Choroid plexus epithelial cell (primary cell): ENCODE results near the gene ENTPD5.

Experiments
- DNase-seq: peaks from one replicate; pipeline ENCODE4 v3.0.0-alpha.2; 2010; ENCODE audit warnings: low read depth
- H3K4me3 ChIP-seq: 2 replicates; pipeline ENCODE4 v1.5.1; 2011; ENCODE audit warnings: low read depth, mild to moderate bottlenecking, control low read depth, low read length, moderate library complexity
- TF ChIP-seq, protein P1 (sequence below): conservative IDR thresholded peaks from 2 replicates; pipeline ENCODE4 v1.5.1; 2011; ENCODE audit warnings: low read depth, mild to moderate bottlenecking, control low read depth, inconsistent platforms, low read length, moderate library complexity

The ENTPD5 gene

DNA sequence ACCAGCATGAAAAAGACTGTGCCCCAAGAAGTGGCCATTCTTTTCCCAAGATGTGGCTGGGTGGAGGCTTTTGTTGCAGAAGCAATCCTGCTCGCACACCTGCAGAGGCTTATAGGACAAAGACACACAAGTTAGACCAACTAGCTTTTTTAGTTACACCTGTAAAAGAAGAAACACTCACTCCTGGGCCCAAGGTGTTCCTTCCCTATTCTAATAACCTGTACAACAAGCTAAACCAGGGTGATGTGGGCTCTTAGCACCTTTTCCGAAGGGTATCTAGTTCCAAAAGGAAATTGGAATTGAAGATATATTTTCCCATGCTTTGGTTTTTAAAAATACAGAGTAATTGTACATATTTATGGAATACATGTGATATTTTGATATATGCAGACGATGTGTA is 31.0 kb downstream of the ENTPD5 start:
- TF ChIP-seq, protein P1, sequence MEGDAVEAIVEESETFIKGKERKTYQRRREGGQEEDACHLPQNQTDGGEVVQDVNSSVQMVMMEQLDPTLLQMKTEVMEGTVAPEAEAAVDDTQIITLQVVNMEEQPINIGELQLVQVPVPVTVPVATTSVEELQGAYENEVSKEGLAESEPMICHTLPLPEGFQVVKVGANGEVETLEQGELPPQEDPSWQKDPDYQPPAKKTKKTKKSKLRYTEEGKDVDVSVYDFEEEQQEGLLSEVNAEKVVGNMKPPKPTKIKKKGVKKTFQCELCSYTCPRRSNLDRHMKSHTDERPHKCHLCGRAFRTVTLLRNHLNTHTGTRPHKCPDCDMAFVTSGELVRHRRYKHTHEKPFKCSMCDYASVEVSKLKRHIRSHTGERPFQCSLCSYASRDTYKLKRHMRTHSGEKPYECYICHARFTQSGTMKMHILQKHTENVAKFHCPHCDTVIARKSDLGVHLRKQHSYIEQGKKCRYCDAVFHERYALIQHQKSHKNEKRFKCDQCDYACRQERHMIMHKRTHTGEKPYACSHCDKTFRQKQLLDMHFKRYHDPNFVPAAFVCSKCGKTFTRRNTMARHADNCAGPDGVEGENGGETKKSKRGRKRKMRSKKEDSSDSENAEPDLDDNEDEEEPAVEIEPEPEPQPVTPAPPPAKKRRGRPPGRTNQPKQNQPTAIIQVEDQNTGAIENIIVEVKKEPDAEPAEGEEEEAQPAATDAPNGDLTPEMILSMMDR: no peak
- DNase-seq: no peak
- no peak overlapping the region for H3K4me3 ChIP-seq

DNA sequence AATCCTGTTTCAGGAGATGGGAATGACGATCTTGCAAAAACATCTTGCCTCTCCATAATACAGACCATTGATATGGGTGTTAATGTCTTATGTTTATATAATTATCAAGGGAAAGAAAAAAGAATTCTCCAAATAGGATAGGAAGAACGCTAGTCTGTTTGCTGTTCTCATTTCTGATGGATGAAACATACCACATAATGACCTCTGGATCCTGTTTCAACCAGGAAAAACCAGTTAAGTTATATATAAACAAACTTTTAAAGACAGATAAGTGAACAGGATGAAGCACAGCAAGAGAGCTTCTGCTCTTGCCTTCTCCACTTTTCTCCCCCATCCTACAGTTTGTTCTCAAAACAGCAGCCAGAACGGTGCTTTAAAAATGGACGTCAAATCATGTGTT is 41.2 kb downstream of the ENTPD5 start:
- peak; percentile 85 for DNase-seq
- TF ChIP-seq, protein P1: no peak
- no peak overlapping the region for H3K4me3 ChIP-seq

DNA sequence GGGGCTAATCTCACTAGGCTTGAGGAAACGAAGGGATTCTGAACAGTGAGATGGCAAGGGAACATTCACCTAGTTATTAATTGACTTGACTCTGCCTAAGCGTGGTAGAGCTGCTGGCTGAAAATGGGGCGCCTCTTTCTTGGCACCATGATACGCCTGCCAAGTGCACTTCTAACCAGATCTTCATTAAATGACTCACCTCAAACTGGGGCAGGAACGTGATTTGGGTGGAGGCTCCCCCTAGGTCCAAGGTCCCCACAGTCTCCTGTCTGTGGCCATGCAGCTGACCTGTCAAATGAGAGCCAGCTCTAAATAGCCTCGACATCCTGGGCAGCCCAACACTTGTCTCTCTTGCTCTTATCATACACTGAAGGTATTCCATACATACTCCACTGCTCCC is 43.0 kb downstream of the ENTPD5 start:
- no peak overlapping the region for H3K4me3 ChIP-seq
- TF ChIP-seq, protein P1: no peak
- no peak for DNase-seq

DNA sequence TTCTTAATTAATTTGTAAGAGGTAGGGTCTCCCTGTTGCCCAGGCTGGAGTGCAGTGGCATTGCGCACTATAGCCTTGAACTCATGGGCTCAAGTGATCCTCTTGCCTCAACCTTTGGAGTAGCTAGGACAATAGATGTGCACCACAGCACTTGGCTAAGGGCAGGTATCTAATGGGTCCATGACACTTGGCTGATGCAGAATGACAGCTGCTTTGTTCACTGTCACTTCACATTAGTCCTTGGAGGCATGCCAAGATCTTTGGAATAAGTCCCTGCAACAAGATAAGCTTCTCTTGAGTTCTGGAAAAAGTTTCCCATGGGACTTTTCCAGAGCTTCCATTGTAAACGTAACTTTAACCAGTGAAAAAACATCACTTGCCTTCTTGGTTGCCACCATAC is 45.6 kb downstream of the ENTPD5 start:
- TF ChIP-seq, protein P1: no peak
- no peak overlapping the region for H3K4me3 ChIP-seq
- no peak for DNase-seq

DNA sequence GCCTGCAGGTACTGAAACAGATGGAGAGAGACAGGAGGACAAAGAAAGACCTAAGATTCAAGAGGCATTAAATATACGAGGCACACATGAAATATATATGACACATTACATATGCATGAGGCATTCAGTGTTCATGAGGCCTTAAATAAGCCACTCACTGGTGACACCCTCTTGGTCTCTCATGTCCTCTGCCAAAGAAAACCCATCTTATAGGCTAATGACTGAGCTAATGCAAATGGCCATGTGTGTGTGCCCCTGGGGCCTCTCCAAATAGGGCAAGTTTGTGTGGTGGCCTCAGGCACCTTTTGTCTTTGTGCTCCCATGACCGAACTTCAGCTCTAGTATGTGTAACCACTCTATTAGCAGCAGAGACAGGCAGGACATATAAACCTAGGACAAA is 50.2 kb downstream of the ENTPD5 start:
- no peak overlapping the region for H3K4me3 ChIP-seq
- TF ChIP-seq, protein P1: no peak
- DNase-seq: no peak

DNA sequence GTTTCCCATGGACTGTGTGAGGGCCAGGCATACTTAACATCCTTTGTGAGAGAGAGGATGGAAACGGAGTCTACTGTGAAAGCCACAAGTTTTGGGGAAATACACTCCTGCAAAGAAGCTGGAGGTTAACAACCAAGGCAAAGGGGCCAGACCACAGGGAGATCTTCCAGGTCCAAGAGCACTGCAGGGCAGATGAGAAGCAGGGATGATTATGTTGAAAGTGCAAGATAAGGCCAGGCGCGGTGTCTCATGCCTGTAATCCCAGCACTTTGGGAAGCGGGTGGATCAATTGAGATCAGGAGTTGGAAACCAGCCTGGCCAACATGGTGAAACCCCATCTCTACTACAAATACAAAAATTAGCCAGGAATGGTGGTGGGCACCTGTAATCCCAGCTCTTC is 53.9 kb downstream of the ENTPD5 start:
- no peak for DNase-seq
- TF ChIP-seq, protein P1: no peak
- no peak overlapping the region for H3K4me3 ChIP-seq

DNA sequence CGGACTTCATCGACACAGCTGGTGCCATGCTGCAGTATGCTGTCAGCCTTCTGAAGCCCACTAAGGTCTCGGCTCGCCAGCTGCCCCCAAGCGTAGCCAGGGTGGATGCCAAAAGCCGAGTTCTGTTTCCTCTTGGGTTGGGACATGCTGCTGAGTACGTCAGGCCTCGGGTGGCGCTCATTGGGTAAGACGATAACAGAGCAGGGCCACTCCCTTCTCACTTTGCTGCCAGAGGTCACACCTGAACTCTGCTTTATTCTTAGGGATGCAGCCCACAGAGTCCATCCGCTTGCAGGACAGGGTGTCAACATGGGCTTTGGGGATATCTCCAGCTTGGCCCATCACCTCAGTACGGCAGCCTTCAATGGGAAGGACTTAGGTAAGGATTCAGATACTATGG is 57.9 kb downstream of the ENTPD5 start:
- DNase-seq: no peak
- no peak overlapping the region for H3K4me3 ChIP-seq
- TF ChIP-seq, protein P1: no peak
